Mucosa of stomach (tissue), 1 donor: Measurements from ENCODE around the gene ZFPM1.

Experiments used
- H3K27me3 ChIP-seq: one replicate; pipeline ENCODE4 v1.7.0; 2013; ENCODE audit warnings: mild to moderate bottlenecking, low read length; ENCODE audit not compliant: control insufficient read depth, insufficient read depth
- H3K36me3 ChIP-seq: one replicate; pipeline ENCODE4 v1.7.0; 2013; ENCODE audit warnings: low read length; ENCODE audit not compliant: control insufficient read depth, insufficient read depth
- H3K4me1 ChIP-seq: one replicate; pipeline ENCODE4 v1.7.0; 2013; ENCODE audit warnings: mild to moderate bottlenecking, low read length; ENCODE audit not compliant: control insufficient read depth, insufficient read depth
- H3K4me3 ChIP-seq: one replicate; pipeline ENCODE4 v1.7.0; 2013; ENCODE audit warnings: low read length
- H3K9ac ChIP-seq: one replicate; pipeline ENCODE4 v1.7.0; 2013; ENCODE audit warnings: mild to moderate bottlenecking, low read length, moderate library complexity
- H3K9me3 ChIP-seq: one replicate; pipeline ENCODE4 v1.7.0; 2013; ENCODE audit warnings: mild to moderate bottlenecking, low read length, moderate library complexity; ENCODE audit not compliant: control insufficient read depth
- donor health status: Pancreatic carcinoma.

Gene ZFPM1

GRCh38 chr16:88530051-88530857, 77.2 kb downstream of the ZFPM1 start:
- Histone ChIP-seq H3K9me3 (no peaks in the 10 kb centered on the region), H3K4me1 (peaks cover 25% of the 10 kb centered on the region), H3K27me3 (no peaks in the 10 kb centered on the region), H3K36me3 (peaks cover 8% of the 10 kb centered on the region), H3K9ac (no peak overlapping the region), H3K4me3 (no peak overlapping the region)

GRCh38 chr16:88530858-88531203, 77.8 kb downstream of the ZFPM1 start:
- H3K27me3 ChIP-seq: no peaks in the 10 kb centered on the region
- no peaks in the 10 kb centered on the region for H3K9me3 ChIP-seq
- H3K4me3 ChIP-seq: no peak overlapping the region
- H3K36me3 ChIP-seq: peaks cover 8% of the 10 kb centered on the region
- H3K9ac ChIP-seq: no peak overlapping the region
- H3K4me1 ChIP-seq: peaks cover 20% of the 10 kb centered on the region

- Histone ChIP-seq H3K4me3 (no peak overlapping the region), H3K36me3 (peaks cover 8% of the 10 kb centered on the region), H3K4me1 (peaks cover 19% of the 10 kb centered on the region)
These were observed 78.3 kb downstream of the ZFPM1 start for GRCh38 chr16:88531346-88531745.

GRCh38 chr16:88531931-88532433, 78.9 kb downstream of the ZFPM1 start:
- H3K4me1 ChIP-seq: peaks cover 19% of the 10 kb centered on the region
- H3K9me3 ChIP-seq: no peaks in the 10 kb centered on the region
- peaks cover 8% of the 10 kb centered on the region for H3K36me3 ChIP-seq

More at GRCh38 chr16:88531346-88531745, 78.3 kb downstream of the ZFPM1 start:
- Histone ChIP-seq H3K9ac (no peak overlapping the region), H3K27me3 (no peaks in the 10 kb centered on the region), H3K9me3 (no peaks in the 10 kb centered on the region)

GRCh38 chr16:88532434-88533241, 79.6 kb downstream of the ZFPM1 start:
- H3K4me1 ChIP-seq: peaks cover 14% of the 10 kb centered on the region
- peaks cover 8% of the 10 kb centered on the region for H3K36me3 ChIP-seq
- H3K9ac ChIP-seq: no peak overlapping the region
- H3K27me3 ChIP-seq: no peaks in the 10 kb centered on the region
- no peak overlapping the region for H3K4me3 ChIP-seq
- no peaks in the 10 kb centered on the region for H3K9me3 ChIP-seq

More at GRCh38 chr16:88531931-88532433, 78.9 kb downstream of the ZFPM1 start:
- Histone ChIP-seq H3K4me3 (no peak overlapping the region), H3K9ac (no peak overlapping the region), H3K27me3 (no peaks in the 10 kb centered on the region)

- Histone ChIP-seq H3K9ac (no peak overlapping the region), H3K4me1 (peaks cover 13% of the 10 kb centered on the region), H3K36me3 (peaks cover 8% of the 10 kb centered on the region), H3K27me3 (peaks cover 4% of the 10 kb centered on the region), H3K9me3 (no peaks in the 10 kb centered on the region), H3K4me3 (no peak overlapping the region)
These were observed 80.4 kb downstream of the ZFPM1 start for GRCh38 chr16:88533381-88533917.

GRCh38 chr16:88533932-88534637, 81.0 kb downstream of the ZFPM1 start:
- no peak overlapping the region for H3K9ac ChIP-seq

GRCh38 chr16:88534638-88535190, 81.6 kb downstream of the ZFPM1 start:
- no peaks in the 10 kb centered on the region for H3K9me3 ChIP-seq
- peaks cover 14% of the 10 kb centered on the region for H3K27me3 ChIP-seq
- H3K4me3 ChIP-seq: no peak overlapping the region
- H3K36me3 ChIP-seq: peaks cover under 1% of the 10 kb centered on the region
- H3K9ac ChIP-seq: no peak overlapping the region
- H3K4me1 ChIP-seq: peaks cover 24% of the 10 kb centered on the region

More at GRCh38 chr16:88533932-88534637, 81.0 kb downstream of the ZFPM1 start:
- Histone ChIP-seq H3K4me1 (peaks cover 18% of the 10 kb centered on the region), H3K36me3 (peaks cover 7% of the 10 kb centered on the region), H3K4me3 (no peak overlapping the region), H3K27me3 (peaks cover 8% of the 10 kb centered on the region), H3K9me3 (no peaks in the 10 kb centered on the region)

- peaks cover 19% of the 10 kb centered on the region for H3K27me3 ChIP-seq
- H3K9me3 ChIP-seq: no peaks in the 10 kb centered on the region
- no peak overlapping the region for H3K9ac ChIP-seq
These were observed 82.2 kb downstream of the ZFPM1 start for GRCh38 chr16:88535191-88535856.

GRCh38 chr16:88535857-88536222, 82.8 kb downstream of the ZFPM1 start:
- Histone ChIP-seq H3K4me1 (peaks cover 36% of the 10 kb centered on the region), H3K9ac (no peak overlapping the region), H3K27me3 (peaks cover 21% of the 10 kb centered on the region), H3K36me3 (no peaks in the 10 kb centered on the region), H3K4me3 (no peak overlapping the region), H3K9me3 (no peaks in the 10 kb centered on the region)

More at GRCh38 chr16:88535191-88535856, 82.2 kb downstream of the ZFPM1 start:
- peaks cover 31% of the 10 kb centered on the region for H3K4me1 ChIP-seq
- H3K36me3 ChIP-seq: no peaks in the 10 kb centered on the region
- no peak overlapping the region for H3K4me3 ChIP-seq

GRCh38 chr16:88536510-88536909, 83.4 kb downstream of the ZFPM1 start:
- no peak overlapping the region for H3K9ac ChIP-seq
- no peaks in the 10 kb centered on the region for H3K36me3 ChIP-seq
- H3K27me3 ChIP-seq: peaks cover 21% of the 10 kb centered on the region
- no peaks in the 10 kb centered on the region for H3K9me3 ChIP-seq
- H3K4me3 ChIP-seq: no peak overlapping the region
- peaks cover 38% of the 10 kb centered on the region for H3K4me1 ChIP-seq
